Stimulated activated CD4-positive, alpha-beta T cell treated with anti-CD3 and anti-CD28 coated beads, Interleukin-4, amount 100 ng/mL, for 1 hour (primary cell): ENCODE measurements around the gene UNC13B.

Experiments
- DNase-seq: peaks from one replicate; pipeline ENCODE4 v3.0.0-alpha.2; 2020

Gene UNC13B

GRCh38 chr9:35452481-35452880, 290.7 kb downstream of the UNC13B start:
- DNase-seq: no peak

DNA sequence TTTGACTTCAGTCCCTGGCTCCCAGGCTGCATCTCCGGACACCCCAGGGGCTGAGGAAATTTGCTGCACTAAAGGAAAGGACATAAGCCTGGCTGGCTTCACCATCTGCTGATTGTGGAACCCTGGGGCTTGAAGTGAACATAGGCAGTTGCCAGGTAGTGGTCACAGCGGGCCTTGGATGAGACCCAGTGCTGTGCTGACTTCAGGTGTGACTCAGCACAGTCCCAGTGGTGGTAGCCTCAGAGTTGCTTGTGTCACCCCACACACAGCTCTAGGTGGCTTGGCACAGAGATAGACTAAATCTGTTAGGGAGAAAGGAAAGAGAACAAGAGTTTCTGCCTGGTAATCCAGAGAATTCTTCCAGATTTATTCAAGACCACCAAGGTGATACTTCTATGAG, 292.0 kb downstream of the UNC13B start:
- DNase-seq: no peak
